PC-9 (cell line): ENCODE measurements around the gene GXYLT2. TPM values are rescaled to one million over a fixed set of nuclear protein-coding genes. Genes with fewer than 3 reads are reported as not detected.

Experiments used
- BruUV-seq: library from RNA; stranded (reverse); fragments of 400-500 nt; replicated peaks from 2 replicates; lab custom pipeline; 2021; lab: Mats Ljungman, UMichigan
- CTCF ChIA-PET: fragments of 300-600 bp; sonication (Branson Sonifier 250); formaldehyde crosslinking; loops from one replicate; lab custom pipeline; 2022; ENCODE audit warnings: antibody characterized with exemption; lab: Charles Lee
- POLR2A ChIA-PET: fragments of 300-600 bp; sonication (Branson Sonifier 250); formaldehyde crosslinking; loops from one replicate; lab custom pipeline; 2022; ENCODE audit warnings: antibody characterized with exemption; ENCODE audit not compliant: unreplicated experiment; lab: Charles Lee
- DNase-seq, 2 experiments: peaks; one replicate each; pipeline versions ENCODE4 v3.0.0 to v3.0.0-alpha.2; 2015 to 2022; ENCODE audit warnings: mixed read lengths in 1 of 2
- H2AFZ ChIP-seq: fragments of 200-600 bp; sonication (generic); 2 replicates; pipeline ENCODE4 v1.8.1; 2017; ENCODE audit warnings: antibody characterized with exemption
- H3F3A ChIP-seq: fragments of 200-600 bp; sonication (generic); 2 replicates; pipeline ENCODE4 v1.8.1; 2017; ENCODE audit warnings: antibody characterized with exemption, mild to moderate bottlenecking, low read depth; ENCODE audit not compliant: insufficient read depth
- H3K27ac ChIP-seq: fragments of 200-600 bp; sonication (generic); 2 replicates; pipeline ENCODE4 v1.6.1; 2016; ENCODE audit warnings: mixed run types
- H3K27me3 ChIP-seq: fragments of 200-600 bp; sonication (generic); 2 replicates; pipeline ENCODE4 v1.6.1; 2016; ENCODE audit warnings: low read depth, mixed run types; ENCODE audit not compliant: insufficient read depth
- H3K36me3 ChIP-seq: fragments of 200-600 bp; sonication (generic); 2 replicates; pipeline ENCODE4 v1.6.1; 2016; ENCODE audit warnings: low read depth, mixed run types
- H3K4me1 ChIP-seq: fragments of 200-600 bp; sonication (generic); replicated peaks from 2 replicates; pipeline ENCODE4 v1.6.1; 2016; ENCODE audit warnings: mixed run types; ENCODE audit not compliant: insufficient read depth
- H3K4me2 ChIP-seq: fragments of 200-600 bp; sonication (generic); 2 replicates; pipeline ENCODE4 v1.6.1; 2017; ENCODE audit warnings: mixed run types
- H3K4me3 ChIP-seq: fragments of 200-600 bp; sonication (generic); 2 replicates; pipeline ENCODE4 v1.6.1; 2016; ENCODE audit warnings: mixed run types
- H3K79me2 ChIP-seq: fragments of 200-600 bp; sonication (generic); 2 replicates; pipeline ENCODE4 v1.6.1; 2017; ENCODE audit warnings: low read depth, mixed run types
- H3K9me2 ChIP-seq: fragments of 200-600 bp; sonication (generic); 2 replicates; pipeline ENCODE4 v1.8.1; 2017; ENCODE audit warnings: mild to moderate bottlenecking; ENCODE audit not compliant: insufficient read depth
- H3K9me3 ChIP-seq: fragments of 200-600 bp; sonication (generic); 2 replicates; pipeline ENCODE4 v1.8.1; 2016; ENCODE audit warnings: low read depth; ENCODE audit not compliant: insufficient read depth
- H4K20me1 ChIP-seq: fragments of 200-600 bp; sonication (generic); 2 replicates; pipeline ENCODE4 v1.8.1; 2017; ENCODE audit not compliant: insufficient read depth
- EZH2 ChIP-seq: fragments of 200-600 bp; sonication (generic); IDR thresholded peaks from 2 replicates; pipeline ENCODE4 v1.8.0; 2017; ENCODE audit warnings: antibody characterized with exemption, low read depth
- intact Hi-C: fragments of 100-400 bp; cut with micrococcal nuclease; formaldehyde crosslinking; loops from one replicate; pipeline ENCODE4 v1.10.0; 2022; ENCODE audit not compliant: unreplicated experiment
- total RNA-seq: library from RNA; stranded (reverse); gene quantifications from 2 replicates; pipeline ENCODE4 v1.2.3, GENCODE V29; 2021
- TF ChIP-seq, protein P1 (sequence below): fragments of 200-600 bp; sonication (generic); conservative IDR thresholded peaks from 2 replicates; pipeline ENCODE4 v1.6.1; 2017; ENCODE audit warnings: mixed run types, antibody characterized with exemption, mild to moderate bottlenecking, moderate library complexity

GXYLT2 gene
- total RNA-seq, 1 experiment from 2014 or later = 2.9 TPM

DNA sequence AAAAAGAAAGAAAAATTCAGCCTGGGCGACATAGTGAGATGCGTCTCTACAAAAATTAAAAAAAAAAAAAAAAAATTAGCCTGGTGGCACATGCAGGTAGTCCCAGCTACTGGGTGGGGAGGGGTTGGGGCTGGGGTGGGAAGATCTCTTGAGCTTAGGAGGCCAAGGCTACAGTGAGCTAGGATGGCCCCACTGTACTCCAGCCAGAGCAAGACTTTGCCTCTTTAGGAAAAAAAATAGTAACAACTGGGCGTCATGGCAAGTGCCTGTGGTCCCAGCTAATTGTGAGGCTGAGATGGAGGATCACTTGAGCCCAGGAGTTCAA is 84.8 kb downstream of the GXYLT2 start:
- no TSS peak for BruUV-seq
- Histone ChIP-seq H3K4me3 (no peak overlapping the region), H3K27ac (no peak overlapping the region), H3K4me1 (0 out of 2 replicates have a peak, but pooled peaks cover 4% of the 10 kb centered on the region), H3K9me3 (no peaks in the 10 kb centered on the region), H3K27me3 (no peaks in the 10 kb centered on the region), H3K9me2 (no peaks in the 10 kb centered on the region), H3K79me2 (no peaks in the 10 kb centered on the region), H4K20me1 (no peaks in the 10 kb centered on the region), H3K4me2 (no peak overlapping the region), H3K36me3 (no peaks in the 10 kb centered on the region), H2AFZ (no peak overlapping the region), H3F3A (no peaks in the 10 kb centered on the region)
- intact Hi-C loops = no loop called here
- DNase-seq = no peak
- CTCF ChIA-PET = no interaction called here
- POLR2A ChIA-PET = no interaction called here
- TF ChIP-seq EZH2 = no peak
- TF ChIP-seq, protein P1, sequence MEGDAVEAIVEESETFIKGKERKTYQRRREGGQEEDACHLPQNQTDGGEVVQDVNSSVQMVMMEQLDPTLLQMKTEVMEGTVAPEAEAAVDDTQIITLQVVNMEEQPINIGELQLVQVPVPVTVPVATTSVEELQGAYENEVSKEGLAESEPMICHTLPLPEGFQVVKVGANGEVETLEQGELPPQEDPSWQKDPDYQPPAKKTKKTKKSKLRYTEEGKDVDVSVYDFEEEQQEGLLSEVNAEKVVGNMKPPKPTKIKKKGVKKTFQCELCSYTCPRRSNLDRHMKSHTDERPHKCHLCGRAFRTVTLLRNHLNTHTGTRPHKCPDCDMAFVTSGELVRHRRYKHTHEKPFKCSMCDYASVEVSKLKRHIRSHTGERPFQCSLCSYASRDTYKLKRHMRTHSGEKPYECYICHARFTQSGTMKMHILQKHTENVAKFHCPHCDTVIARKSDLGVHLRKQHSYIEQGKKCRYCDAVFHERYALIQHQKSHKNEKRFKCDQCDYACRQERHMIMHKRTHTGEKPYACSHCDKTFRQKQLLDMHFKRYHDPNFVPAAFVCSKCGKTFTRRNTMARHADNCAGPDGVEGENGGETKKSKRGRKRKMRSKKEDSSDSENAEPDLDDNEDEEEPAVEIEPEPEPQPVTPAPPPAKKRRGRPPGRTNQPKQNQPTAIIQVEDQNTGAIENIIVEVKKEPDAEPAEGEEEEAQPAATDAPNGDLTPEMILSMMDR = no peak

DNA sequence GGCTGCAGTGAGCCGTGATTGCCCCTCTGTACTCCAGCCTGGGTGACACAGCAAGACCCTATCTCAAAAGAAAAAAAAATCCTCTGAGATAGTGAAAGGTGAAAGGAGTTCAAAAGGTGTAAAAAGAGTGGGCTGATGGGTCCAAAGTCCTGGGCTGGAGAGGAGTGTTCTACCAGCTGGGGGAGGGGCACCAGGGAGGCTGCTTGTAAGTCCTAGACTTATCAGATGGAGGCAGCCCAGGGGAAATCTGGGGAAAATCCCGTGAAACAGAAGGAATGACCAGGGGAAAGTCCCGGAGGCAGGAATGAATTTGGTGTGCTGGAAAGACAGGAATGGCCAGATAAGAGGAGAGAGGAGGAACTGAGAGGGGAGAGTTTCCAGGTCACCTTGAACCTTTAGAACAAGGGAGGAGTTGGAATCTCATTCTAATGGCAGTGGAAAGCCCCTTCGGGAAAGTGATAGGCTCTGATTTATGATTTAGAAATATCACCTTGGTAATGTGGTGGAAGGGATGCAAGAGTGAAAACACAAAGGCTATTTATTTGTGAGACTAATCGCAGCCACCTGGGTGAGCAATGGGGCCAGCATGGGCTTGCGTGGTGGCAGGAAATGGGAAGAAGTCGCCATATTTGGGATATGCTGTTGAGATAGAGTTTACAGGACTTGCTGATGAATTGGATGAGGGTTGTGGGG is 85.3 kb downstream of the GXYLT2 start:
- CTCF ChIA-PET = no interaction called here
- Histone ChIP-seq H3K79me2 (no peaks in the 10 kb centered on the region), H3K4me1 (0 out of 2 replicates have a peak, but pooled peaks cover 4% of the 10 kb centered on the region), H2AFZ (no peak overlapping the region), H3K27me3 (no peaks in the 10 kb centered on the region), H3K9me3 (no peaks in the 10 kb centered on the region), H3K36me3 (no peaks in the 10 kb centered on the region), H3K4me3 (no peak overlapping the region), H4K20me1 (no peaks in the 10 kb centered on the region), H3K27ac (no peak overlapping the region), H3F3A (no peaks in the 10 kb centered on the region), H3K4me2 (no peak overlapping the region), H3K9me2 (no peaks in the 10 kb centered on the region)
- intact Hi-C loops = no loop called here
- DNase-seq = no peak
- POLR2A ChIA-PET = no interaction called here
- BruUV-seq = no TSS peak
- TF ChIP-seq EZH2 = no peak
- TF ChIP-seq, protein P1 = no peak

DNA sequence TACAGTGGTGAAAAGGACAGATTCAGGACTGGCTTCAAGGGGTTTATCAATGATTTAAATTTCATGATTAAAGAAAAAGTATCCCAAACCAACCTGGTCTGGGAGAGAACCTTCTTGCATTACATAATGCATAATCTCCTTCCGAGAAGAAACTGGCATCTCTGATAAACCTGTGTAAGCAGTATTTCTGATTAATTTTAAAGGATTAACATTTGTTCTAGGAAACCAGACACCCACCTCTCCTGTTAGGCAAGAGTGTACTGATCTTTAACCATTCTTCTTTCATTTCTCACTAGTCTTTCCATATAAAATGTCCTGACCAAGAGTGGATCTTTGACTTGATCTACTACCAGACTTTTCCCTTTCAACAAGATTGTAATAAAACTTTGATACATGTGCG is 85.9 kb downstream of the GXYLT2 start:
- no peak overlapping the region for H3K4me3 ChIP-seq
- H3K4me2 ChIP-seq = no peak overlapping the region
- H3K36me3 ChIP-seq = no peaks in the 10 kb centered on the region
- POLR2A ChIA-PET = no interaction called here
- H3K4me1 ChIP-seq = 0 out of 2 replicates have a peak, but pooled peaks cover 4% of the 10 kb centered on the region
- no peaks in the 10 kb centered on the region for H4K20me1 ChIP-seq
- no peaks in the 10 kb centered on the region for H3K79me2 ChIP-seq
- no peaks in the 10 kb centered on the region for H3F3A ChIP-seq
- no TSS peak for BruUV-seq
- H3K27ac ChIP-seq = no peak overlapping the region
- intact Hi-C loops = no loop called here
- no peaks in the 10 kb centered on the region for H3K9me2 ChIP-seq
- no peak overlapping the region for H2AFZ ChIP-seq
- CTCF ChIA-PET = no interaction called here
- TF ChIP-seq EZH2 = no peak
- TF ChIP-seq, protein P1 = no peak
- H3K9me3 ChIP-seq = no peaks in the 10 kb centered on the region
- DNase-seq = no peak
- no peaks in the 10 kb centered on the region for H3K27me3 ChIP-seq
